MM.1S (cell line): ENCODE results near the gene SSU72.

ENCODE experiments used
- DNase-seq: peaks from one replicate; pipeline ENCODE4 v3.0.0-alpha.2; 2015
- H2AFZ ChIP-seq: fragments of 300-600 bp; sonication (generic); 2 replicates; pipeline ENCODE4 v1.6.0; 2016; ENCODE audit warnings: antibody characterized with exemption, low read length
- H3F3A ChIP-seq: fragments of 300-600 bp; sonication (generic); 2 replicates; pipeline ENCODE4 v1.6.1; 2016; ENCODE audit warnings: mild to moderate bottlenecking, antibody characterized with exemption, low read length, moderate library complexity, mixed read lengths; ENCODE audit not compliant: insufficient read depth
- H3K27ac ChIP-seq: fragments of 300-600 bp; sonication (generic); 2 replicates; pipeline ENCODE4 v1.5.1; 2016; ENCODE audit warnings: mild to moderate bottlenecking, low read length
- H3K27me3 ChIP-seq: fragments of 300-600 bp; sonication (generic); replicated peaks from 2 replicates; pipeline ENCODE4 v1.6.0; 2016; ENCODE audit warnings: low read length; ENCODE audit not compliant: insufficient read depth
- H3K36me3 ChIP-seq: fragments of 300-600 bp; sonication (generic); replicated peaks from 2 replicates; pipeline ENCODE4 v1.6.1; 2016; ENCODE audit warnings: mild to moderate bottlenecking, low read length, mixed read lengths; ENCODE audit not compliant: insufficient read depth
- H3K4me1 ChIP-seq: fragments of 300-600 bp; sonication (generic); 2 replicates; pipeline ENCODE4 v1.6.1; 2016; ENCODE audit warnings: low read length, mixed read lengths
- H3K4me2 ChIP-seq: fragments of 300-600 bp; sonication (generic); 2 replicates; pipeline ENCODE4 v1.6.0; 2016; ENCODE audit warnings: low read depth, low read length
- H3K4me3 ChIP-seq: fragments of 300-600 bp; sonication (generic); 2 replicates; pipeline ENCODE4 v1.5.1; 2016; ENCODE audit warnings: low read length, mixed read lengths
- H3K79me2 ChIP-seq: fragments of 300-600 bp; sonication (generic); 2 replicates; pipeline ENCODE4 v1.6.1; 2016; ENCODE audit warnings: mixed run types, low read length, mixed read lengths
- H3K9ac ChIP-seq: fragments of 300-600 bp; sonication (generic); 2 replicates; pipeline ENCODE4 v1.6.1; 2016; ENCODE audit warnings: low read length, mixed read lengths
- H3K9me2 ChIP-seq: fragments of 300-600 bp; sonication (generic); replicated peaks from 2 replicates; pipeline ENCODE4 v1.6.1; 2016; ENCODE audit warnings: mild to moderate bottlenecking, low read length, mixed read lengths; ENCODE audit not compliant: insufficient read depth
- H3K9me3 ChIP-seq: fragments of 300-600 bp; sonication (generic); replicated peaks from 2 replicates; pipeline ENCODE4 v1.6.1; 2016; ENCODE audit warnings: mild to moderate bottlenecking, low read length, mixed read lengths; ENCODE audit not compliant: insufficient read depth
- H4K20me1 ChIP-seq: fragments of 300-600 bp; sonication (generic); 2 replicates; pipeline ENCODE4 v1.6.1; 2016; ENCODE audit warnings: mild to moderate bottlenecking, low read length, moderate library complexity, mixed read lengths; ENCODE audit not compliant: insufficient read depth
- CTCF ChIP-seq: fragments of 300-600 bp; sonication (generic); IDR thresholded peaks from 2 replicates; pipeline ENCODE4 v1.5.1; 2016; ENCODE audit warnings: antibody characterized with exemption, low read length, mixed read lengths
- EZH2 ChIP-seq: fragments of 300-600 bp; sonication (generic); optimal IDR thresholded peaks from 2 replicates; pipeline ENCODE3; 2017; ENCODE audit warnings: low read depth, mild to moderate bottlenecking, antibody characterized with exemption, low read length, mixed read lengths
- EZH2phosphoT487 ChIP-seq: fragments of 300-600 bp; sonication (generic); IDR thresholded peaks from 2 replicates; pipeline ENCODE4 v1.6.1; 2018; ENCODE audit warnings: antibody characterized with exemption, low read length

Gene SSU72

GRCh38 chr1:1600861-1601563 lies 26.3 kb upstream of the SSU72 start:
- no peaks in the 10 kb centered on the region for H4K20me1 ChIP-seq
- H3K4me2 ChIP-seq: no peak overlapping the region
- H3K9me2 ChIP-seq: no peaks in the 10 kb centered on the region
- H3K27me3 ChIP-seq: peaks cover 28% of the 10 kb centered on the region
- no peak overlapping the region for H3K27ac ChIP-seq
- H3K4me3 ChIP-seq: no peak overlapping the region
- no peaks in the 10 kb centered on the region for H3K9me3 ChIP-seq
- no peaks in the 10 kb centered on the region for H3K79me2 ChIP-seq
- H3F3A ChIP-seq: peaks cover 12% of the 10 kb centered on the region; the same call in 1 of the 2 replicates
- DNase-seq: no peak
- peaks cover 17% of the 10 kb centered on the region for H3K4me1 ChIP-seq
- no peak for TF ChIP-seq EZH2
- no peak for TF ChIP-seq CTCF
- TF ChIP-seq EZH2phosphoT487: no peak
- H2AFZ ChIP-seq: no peak overlapping the region
- H3K9ac ChIP-seq: no peak overlapping the region
- no peaks in the 10 kb centered on the region for H3K36me3 ChIP-seq

GRCh38 chr1:1599935-1600860 lies 25.5 kb upstream of the SSU72 start, which contains the start of gene FNDC10:
Gene FNDC10 (minus strand): TSS chr1:1600135. CDS start chr1:1600015, 120 bp downstream.
- no peaks in the 10 kb centered on the region for H4K20me1 ChIP-seq
- H3K4me1 ChIP-seq: peaks cover 17% of the 10 kb centered on the region
- no peak within 1 kb of the TSS for H2AFZ ChIP-seq

DNA sequence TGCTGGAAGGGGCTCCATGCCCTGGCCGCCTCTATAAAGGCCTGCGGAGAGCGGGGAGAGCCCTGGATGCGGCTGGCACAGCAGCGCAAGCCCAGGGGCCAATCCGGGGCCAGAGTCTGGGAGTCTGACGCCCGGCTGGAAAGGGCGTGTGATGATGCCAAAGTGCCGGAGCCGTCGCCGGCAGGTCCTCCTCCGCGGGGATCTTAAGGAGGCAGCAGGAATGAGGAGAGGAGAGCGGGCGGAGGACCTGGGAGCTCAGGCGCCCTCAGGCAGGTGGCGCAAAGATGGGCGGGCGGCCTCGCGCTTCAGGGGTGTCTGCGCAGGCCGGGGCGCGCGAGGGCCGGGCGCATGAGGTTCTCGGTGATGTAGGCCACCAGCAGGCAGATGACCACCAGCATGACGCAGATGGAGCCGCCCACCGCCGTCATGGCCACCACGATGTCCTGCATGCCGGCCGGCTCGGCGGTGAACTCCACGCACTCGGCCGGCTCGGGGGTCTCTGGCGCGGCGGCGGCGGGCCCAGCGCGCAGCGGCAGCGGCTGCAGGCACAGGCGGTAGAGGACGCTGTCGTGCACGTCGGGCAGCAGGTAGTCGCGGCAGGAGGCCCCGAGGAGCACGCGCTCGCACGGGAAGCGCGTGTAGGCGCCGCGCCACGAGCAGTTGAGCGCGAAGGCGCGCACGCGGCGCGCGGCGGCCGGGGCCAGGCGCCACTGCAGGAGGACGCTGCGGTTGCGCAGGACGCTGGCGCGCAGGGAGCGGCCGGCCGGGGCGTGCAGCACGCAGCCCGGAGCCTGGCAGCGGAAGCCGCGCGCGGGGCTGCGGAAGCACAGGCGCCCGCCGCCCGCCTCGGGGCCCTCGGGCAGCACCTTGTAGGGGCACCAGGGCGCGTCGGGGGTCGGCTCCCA lies 24.6 kb upstream of the SSU72 start:
- H2AFZ ChIP-seq: no peak overlapping the region
- no peaks in the 10 kb centered on the region for H3K9me2 ChIP-seq
- peaks cover 12% of the 10 kb centered on the region; the same call in 1 of the 2 replicates for H3F3A ChIP-seq
- TF ChIP-seq CTCF (no peak), EZH2 (no peak), EZH2phosphoT487 (no peak)
- H3K4me3 ChIP-seq: no peak overlapping the region
- H3K36me3 ChIP-seq: no peaks in the 10 kb centered on the region
- H4K20me1 ChIP-seq: no peaks in the 10 kb centered on the region
- H3K9ac ChIP-seq: no peak overlapping the region
- no peaks in the 10 kb centered on the region for H3K9me3 ChIP-seq
- peaks cover 45% of the 10 kb centered on the region for H3K27me3 ChIP-seq
- no peak for DNase-seq
- H3K4me2 ChIP-seq: no peak overlapping the region
- H3K4me1 ChIP-seq: peaks cover 17% of the 10 kb centered on the region
- no peaks in the 10 kb centered on the region for H3K79me2 ChIP-seq
- no peak overlapping the region for H3K27ac ChIP-seq

More at GRCh38 chr1:1599935-1600860, 25.5 kb upstream of the SSU72 start, which contains the start of gene FNDC10:
- Histone ChIP-seq H3F3A (peaks cover 12% of the 10 kb centered on the region; the same call in 1 of the 2 replicates), H3K4me3 (no peak within 1 kb of the TSS), H3K27me3 (peaks cover 36% of the 10 kb centered on the region), H3K36me3 (no peaks in the 10 kb centered on the region), H3K9ac (no peak within 1 kb of the TSS), H3K4me2 (no peak within 1 kb of the TSS), H3K9me3 (no peaks in the 10 kb centered on the region), H3K9me2 (no peaks in the 10 kb centered on the region), H3K79me2 (no peaks in the 10 kb centered on the region), H3K27ac (no peak within 1 kb of the TSS)
- no peak for TF ChIP-seq EZH2
- no peak for DNase-seq
